HEK293 (cell line): Measurements from ENCODE around the gene B3GNT3.

Experiments used
- CTCF ChIA-PET: fragments of 350-600 bp; formaldehyde crosslinking; extraction: SDS; loops from one replicate; lab custom pipeline; 2021; ENCODE audit warnings: antibody characterized with exemption; lab: Yijun Ruan, JAX
- POLR2A ChIA-PET: fragments of 300-600 bp; formaldehyde crosslinking; extraction: SDS; loops from one replicate; lab custom pipeline; 2020; ENCODE audit warnings: antibody characterized with exemption, inconsistent platforms; lab: Yijun Ruan, JAX
- H3K27ac ChIP-seq: fragments of 200-500 bp; sonication (Bioruptor generic); 2 replicates; pipeline ENCODE4 v1.5.1; 2014; ENCODE audit warnings: low read depth, low read length, control low read depth, inconsistent platforms; ENCODE audit errors: extremely low read depth
- H3K36me3 ChIP-seq, 2 experiments: fragments of 200-500 bp in 1 of 2; sonication (Bioruptor generic) in 1 of 2; 1 replicate in 1 of 2; 2 replicates in 1 of 2; pipeline ENCODE4 v1.5.1; 2014 to 2017; ENCODE audit warnings: inconsistent platforms in 2 of 2, low read length in 2 of 2; ENCODE audit not compliant: control insufficient read depth in 2 of 2, insufficient read depth in 1 of 2
- H3K4me1 ChIP-seq: fragments of 200-500 bp; sonication (Bioruptor generic); 2 replicates; pipeline ENCODE4 v1.5.1; 2014; ENCODE audit warnings: mild to moderate bottlenecking, low read length, inconsistent platforms; ENCODE audit not compliant: control insufficient read depth, insufficient read depth
- H3K4me3 ChIP-seq: 2 replicates; pipeline ENCODE4 v1.5.1; 2011; ENCODE audit warnings: low read depth, mild to moderate bottlenecking, control low read depth, low read length, moderate library complexity
- H3K9me3 ChIP-seq: fragments of 200-500 bp; sonication (Bioruptor generic); 2 replicates; pipeline ENCODE4 v1.5.1; 2014; ENCODE audit warnings: low read depth, low read length, inconsistent platforms; ENCODE audit not compliant: control insufficient read depth, insufficient read depth
- ELK4 ChIP-seq: IDR thresholded peaks from 2 replicates; pipeline ENCODE4 v1.6.1; 2011; ENCODE audit warnings: mild to moderate bottlenecking, low read depth, low read length, borderline replicate concordance
- HOXA7 ChIP-seq: sonication (generic); formaldehyde crosslinking; IDR thresholded peaks from 2 replicates; pipeline ENCODE4 v1.8.1; 2022; ENCODE audit warnings: missing genetic modification reagents, borderline replicate concordance
- KLF16 ChIP-seq: fragments of 450-650 bp; formaldehyde crosslinking; IDR thresholded peaks from 2 replicates; pipeline ENCODE4 v1.5.1; 2017; ENCODE audit warnings: missing biosample characterization, missing genetic modification characterization
- SP7 ChIP-seq: fragments of 450-650 bp; formaldehyde crosslinking; IDR thresholded peaks from 2 replicates; pipeline ENCODE4 v1.5.1; 2016; ENCODE audit warnings: missing biosample characterization, missing genetic modification characterization
- ZBTB11 ChIP-seq: fragments of 450-650 bp; formaldehyde crosslinking; conservative IDR thresholded peaks from 2 replicates; pipeline ENCODE4 v1.5.1; 2016; ENCODE audit warnings: low read depth, missing biosample characterization, missing genetic modification characterization
- ZFP41 ChIP-seq: fragments of 450-650 bp; formaldehyde crosslinking; IDR thresholded peaks from 2 replicates; pipeline ENCODE4 v1.5.1; 2016; ENCODE audit warnings: missing biosample characterization, missing genetic modification characterization, borderline replicate concordance
- ZNF223 ChIP-seq: fragments of 450-650 bp; formaldehyde crosslinking; IDR thresholded peaks from 2 replicates; pipeline ENCODE4 v1.5.1; 2016; ENCODE audit warnings: missing biosample characterization, missing genetic modification characterization
- ZNF24 ChIP-seq: fragments of 450-650 bp; formaldehyde crosslinking; IDR thresholded peaks from 2 replicates; pipeline ENCODE4 v1.5.1; 2016; ENCODE audit warnings: missing biosample characterization, missing genetic modification characterization
- ZNF274 ChIP-seq, 2 experiments: fragments of 200-500 bp in 1 of 2; fragments of 450-650 bp in 1 of 2; sonication (Bioruptor generic) in 1 of 2; formaldehyde crosslinking in 1 of 2; IDR thresholded peaks; 2 replicates each; pipeline versions ENCODE4 v1.5.1 to v1.6.1; 2014 to 2016; ENCODE audit warnings: borderline replicate concordance in 1 of 2, inconsistent platforms in 1 of 2, low read length in 1 of 2, missing biosample characterization in 1 of 2, missing genetic modification characterization in 1 of 2
- ZNF311 ChIP-seq: fragments of 450-650 bp; formaldehyde crosslinking; IDR thresholded peaks from 2 replicates; pipeline ENCODE4 v1.5.1; 2017; ENCODE audit warnings: missing biosample characterization, missing genetic modification characterization, borderline replicate concordance
- ZNF423 ChIP-seq: fragments of 450-650 bp; formaldehyde crosslinking; IDR thresholded peaks from 2 replicates; pipeline ENCODE4 v1.5.1; 2016; ENCODE audit warnings: missing biosample characterization, missing genetic modification characterization
- ZNF747 ChIP-seq: fragments of 450-650 bp; formaldehyde crosslinking; IDR thresholded peaks from 2 replicates; pipeline ENCODE4 v1.5.1; 2016; ENCODE audit warnings: missing biosample characterization, missing genetic modification characterization
- ZNF792 ChIP-seq: fragments of 450-650 bp; formaldehyde crosslinking; IDR thresholded peaks from 2 replicates; pipeline ENCODE4 v1.5.1; 2016; ENCODE audit warnings: missing biosample characterization, missing genetic modification characterization
- ZNF830 ChIP-seq: fragments of 450-650 bp; IDR thresholded peaks from 2 replicates; pipeline ENCODE4 v1.5.0; 2018; ENCODE audit warnings: missing biosample characterization, missing genetic modification characterization, low read depth, mild to moderate bottlenecking, moderate library complexity
- ZNF843 ChIP-seq: fragments of 450-650 bp; formaldehyde crosslinking; IDR thresholded peaks from 2 replicates; pipeline ENCODE4 v1.5.1; 2016; ENCODE audit warnings: missing biosample characterization, missing genetic modification characterization
- TF ChIP-seq, protein P1 (sequence below): fragments of 450-650 bp; formaldehyde crosslinking; IDR thresholded peaks from 2 replicates; pipeline ENCODE4 v1.5.1; 2017; ENCODE audit warnings: missing biosample characterization, missing genetic modification characterization
- TF ChIP-seq, protein P2 (sequence below): fragments of 450-650 bp; formaldehyde crosslinking; IDR thresholded peaks from 2 replicates; pipeline ENCODE4 v1.5.1; 2017; ENCODE audit warnings: missing biosample characterization, missing genetic modification characterization
- TF ChIP-seq, protein P3 (sequence below): fragments of 450-650 bp; formaldehyde crosslinking; IDR thresholded peaks from 2 replicates; pipeline ENCODE4 v1.5.1; 2017; ENCODE audit warnings: missing biosample characterization, missing genetic modification characterization
- TF ChIP-seq, protein P4 (sequence below): fragments of 450-650 bp; formaldehyde crosslinking; IDR thresholded peaks from 2 replicates; pipeline ENCODE4 v1.5.1; 2016; ENCODE audit warnings: missing biosample characterization, missing genetic modification characterization
- TF ChIP-seq, protein P5 (sequence below): fragments of 450-650 bp; formaldehyde crosslinking; optimal IDR thresholded peaks from 2 replicates; pipeline ENCODE3; 2016; ENCODE audit warnings: missing biosample characterization, mild to moderate bottlenecking, missing genetic modification characterization

Gene B3GNT3

GRCh38 chr19:17817668-17818363 lies 22.9 kb downstream of the B3GNT3 start:
- H3K4me1 ChIP-seq: no peaks in the 10 kb centered on the region
- no peaks in the 10 kb centered on the region for H3K36me3 ChIP-seq
- H3K27ac ChIP-seq: no peak overlapping the region
- ChIA-PET POLR2A (interaction anchor here (0.7 kb wide), 1 partner anchor 22 kb away, joined by 3 read pairs; no protein-coding TSS in a partner anchor), CTCF (no interaction called here)
- TF ChIP-seq ZNF843 (tag by site-specific recombination) (no peak), ZNF274 (IDR thresholded peaks at IDR 0.05; ENCODE audit: low read length) (no peak), ZNF274 (tag by site-specific recombination; IDR thresholded peaks at IDR 0.05; ENCODE audit: borderline replicate concordance) (no peak), ZNF792 (0 out of 2 replicates have a peak, but pooled peaks have one; percentile 56)
- no peaks in the 10 kb centered on the region for H3K9me3 ChIP-seq
- no peak overlapping the region for H3K4me3 ChIP-seq

GRCh38 chr19:17821190-17821589 lies 26.3 kb downstream of the B3GNT3 start, which contains the start of gene INSL3:
Gene INSL3, minus strand, starts transcription at chr19:17821519. Its CDS starts 13 bp downstream, at chr19:17821506.
- no peak within 1 kb of the TSS for H3K27ac ChIP-seq
- CTCF ChIA-PET: no interaction called here
- H3K4me3 ChIP-seq: no peak within 1 kb of the TSS
- H3K9me3 ChIP-seq: no peaks in the 10 kb centered on the region
- H3K36me3 ChIP-seq: no peaks in the 10 kb centered on the region
- H3K4me1 ChIP-seq: no peaks in the 10 kb centered on the region
- POLR2A ChIA-PET: no interaction called here
- TF ChIP-seq KLF16 (tag by site-specific recombination) (no peak), ZNF747 (tag by site-specific recombination) (no peak), ZBTB11 (tag by site-specific recombination) (no peak), ZNF223 (tag by site-specific recombination) (no peak), ZNF830 (tag by site-specific recombination) (no peak), ZNF24 (no peak), ZNF311 (no peak), HOXA7 (CRISPR knock-in tag) (no peak), SP7 (tag by site-specific recombination) (no peak), ELK4 (no peak), ZNF423 (tag by site-specific recombination) (no peak), ZFP41 (tag by site-specific recombination) (no peak)
- TF ChIP-seq, protein P1, sequence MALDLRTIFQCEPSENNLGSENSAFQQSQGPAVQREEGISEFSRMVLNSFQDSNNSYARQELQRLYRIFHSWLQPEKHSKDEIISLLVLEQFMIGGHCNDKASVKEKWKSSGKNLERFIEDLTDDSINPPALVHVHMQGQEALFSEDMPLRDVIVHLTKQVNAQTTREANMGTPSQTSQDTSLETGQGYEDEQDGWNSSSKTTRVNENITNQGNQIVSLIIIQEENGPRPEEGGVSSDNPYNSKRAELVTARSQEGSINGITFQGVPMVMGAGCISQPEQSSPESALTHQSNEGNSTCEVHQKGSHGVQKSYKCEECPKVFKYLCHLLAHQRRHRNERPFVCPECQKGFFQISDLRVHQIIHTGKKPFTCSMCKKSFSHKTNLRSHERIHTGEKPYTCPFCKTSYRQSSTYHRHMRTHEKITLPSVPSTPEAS: no peak
- TF ChIP-seq, protein P2, sequence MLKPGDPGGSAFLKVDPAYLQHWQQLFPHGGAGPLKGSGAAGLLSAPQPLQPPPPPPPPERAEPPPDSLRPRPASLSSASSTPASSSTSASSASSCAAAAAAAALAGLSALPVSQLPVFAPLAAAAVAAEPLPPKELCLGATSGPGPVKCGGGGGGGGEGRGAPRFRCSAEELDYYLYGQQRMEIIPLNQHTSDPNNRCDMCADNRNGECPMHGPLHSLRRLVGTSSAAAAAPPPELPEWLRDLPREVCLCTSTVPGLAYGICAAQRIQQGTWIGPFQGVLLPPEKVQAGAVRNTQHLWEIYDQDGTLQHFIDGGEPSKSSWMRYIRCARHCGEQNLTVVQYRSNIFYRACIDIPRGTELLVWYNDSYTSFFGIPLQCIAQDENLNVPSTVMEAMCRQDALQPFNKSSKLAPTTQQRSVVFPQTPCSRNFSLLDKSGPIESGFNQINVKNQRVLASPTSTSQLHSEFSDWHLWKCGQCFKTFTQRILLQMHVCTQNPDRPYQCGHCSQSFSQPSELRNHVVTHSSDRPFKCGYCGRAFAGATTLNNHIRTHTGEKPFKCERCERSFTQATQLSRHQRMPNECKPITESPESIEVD: no peak
- TF ChIP-seq, protein P3, sequence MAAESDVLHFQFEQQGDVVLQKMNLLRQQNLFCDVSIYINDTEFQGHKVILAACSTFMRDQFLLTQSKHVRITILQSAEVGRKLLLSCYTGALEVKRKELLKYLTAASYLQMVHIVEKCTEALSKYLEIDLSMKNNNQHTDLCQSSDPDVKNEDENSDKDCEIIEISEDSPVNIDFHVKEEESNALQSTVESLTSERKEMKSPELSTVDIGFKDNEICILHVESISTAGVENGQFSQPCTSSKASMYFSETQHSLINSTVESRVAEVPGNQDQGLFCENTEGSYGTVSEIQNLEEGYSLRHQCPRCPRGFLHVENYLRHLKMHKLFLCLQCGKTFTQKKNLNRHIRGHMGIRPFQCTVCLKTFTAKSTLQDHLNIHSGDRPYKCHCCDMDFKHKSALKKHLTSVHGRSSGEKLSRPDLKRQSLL (tag by site-specific recombination): no peak
- TF ChIP-seq, protein P4, sequence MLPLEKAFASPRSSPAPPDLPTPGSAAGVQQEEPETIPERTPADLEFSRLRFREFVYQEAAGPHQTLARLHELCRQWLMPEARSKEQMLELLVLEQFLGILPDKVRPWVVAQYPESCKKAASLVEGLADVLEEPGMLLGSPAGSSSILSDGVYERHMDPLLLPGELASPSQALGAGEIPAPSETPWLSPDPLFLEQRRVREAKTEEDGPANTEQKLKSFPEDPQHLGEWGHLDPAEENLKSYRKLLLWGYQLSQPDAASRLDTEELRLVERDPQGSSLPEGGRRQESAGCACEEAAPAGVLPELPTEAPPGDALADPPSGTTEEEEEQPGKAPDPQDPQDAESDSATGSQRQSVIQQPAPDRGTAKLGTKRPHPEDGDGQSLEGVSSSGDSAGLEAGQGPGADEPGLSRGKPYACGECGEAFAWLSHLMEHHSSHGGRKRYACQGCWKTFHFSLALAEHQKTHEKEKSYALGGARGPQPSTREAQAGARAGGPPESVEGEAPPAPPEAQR: no peak
- TF ChIP-seq, protein P5, sequence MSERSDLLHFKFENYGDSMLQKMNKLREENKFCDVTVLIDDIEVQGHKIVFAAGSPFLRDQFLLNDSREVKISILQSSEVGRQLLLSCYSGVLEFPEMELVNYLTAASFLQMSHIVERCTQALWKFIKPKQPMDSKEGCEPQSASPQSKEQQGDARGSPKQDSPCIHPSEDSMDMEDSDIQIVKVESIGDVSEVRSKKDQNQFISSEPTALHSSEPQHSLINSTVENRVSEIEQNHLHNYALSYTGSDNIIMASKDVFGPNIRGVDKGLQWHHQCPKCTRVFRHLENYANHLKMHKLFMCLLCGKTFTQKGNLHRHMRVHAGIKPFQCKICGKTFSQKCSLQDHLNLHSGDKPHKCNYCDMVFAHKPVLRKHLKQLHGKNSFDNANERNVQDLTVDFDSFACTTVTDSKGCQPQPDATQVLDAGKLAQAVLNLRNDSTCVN (tag by site-specific recombination): no peak
